ELF-1 (cell line): ENCODE measurements around the gene DECR2.
A peak's percentile ranks its signal among the peaks of the same experiment; 100 is the strongest.
"Not testable (repeated sequence)": the region's sequence is repeated elsewhere in the genome, so short reads cannot be mapped to it uniquely, and the experiment has no call there.

Source experiments
- DNase-seq: peaks from one replicate; pipeline ENCODE4 v3.0.0-alpha.2; 2016; ENCODE audit warnings: low read depth, low spot score

DECR2 gene

GRCh38 chr16:401468-402348 is at the start of gene DECR2:
Gene DECR2, plus strand, starts transcription at chr16:401885. Its CDS starts 79 bp downstream, at chr16:401964.
- DNase-seq, result peak; percentile 91

- peak; percentile 91 for DNase-seq
Measured at GRCh38 chr16:352547-353403, 48.9 kb upstream of the DECR2 start, which contains the start of gene AXIN1. Gene AXIN1, minus strand, starts transcription at chr16:352723. Its CDS starts 5,698 bp downstream, at chr16:347025.

- peak; percentile 38 for DNase-seq
Measured at GRCh38 chr16:353404-354290, 48.0 kb upstream of the DECR2 start.

GRCh38 chr16:354291-354881 is 47.3 kb upstream of the DECR2 start:
- no peak for DNase-seq

GRCh38 chr16:354971-355461 is 46.7 kb upstream of the DECR2 start:
- DNase-seq, result no peak

GRCh38 chr16:356741-357140 is 44.9 kb upstream of the DECR2 start:
- DNase-seq, result no peak

- DNase-seq, result no peak
Measured at GRCh38 chr16:359067-359763, 42.5 kb upstream of the DECR2 start.

GRCh38 chr16:359871-360697 is 41.6 kb upstream of the DECR2 start:
- DNase-seq, result no peak

GRCh38 chr16:360698-361336 is 40.9 kb upstream of the DECR2 start:
- no peak for DNase-seq

- DNase-seq, result no peak
Measured at GRCh38 chr16:361341-361871, 40.3 kb upstream of the DECR2 start.

GRCh38 chr16:361872-362701 is 39.6 kb upstream of the DECR2 start:
- peak; percentile 78 for DNase-seq

GRCh38 chr16:362702-362999 is 39.0 kb upstream of the DECR2 start:
- not testable (repeated sequence) for DNase-seq

GRCh38 chr16:363110-363765 is 38.4 kb upstream of the DECR2 start:
- DNase-seq, result no peak

GRCh38 chr16:363766-364490 is 37.8 kb upstream of the DECR2 start:
- peak; percentile 50 for DNase-seq

GRCh38 chr16:364595-365491 is 36.8 kb upstream of the DECR2 start:
- no peak for DNase-seq

- DNase-seq, result no peak
Measured at GRCh38 chr16:366476-366875, 35.2 kb upstream of the DECR2 start.
